BE2C (cell line): ENCODE data around the gene FRMD8.

ENCODE experiments used
- DNase-seq: peaks from one replicate; pipeline ENCODE4 v3.0.0-alpha.2; 2020
- H3K27me3 ChIP-seq: fragments of 250-450 bp; sonication (Bioruptor Pico); 2 replicates; pipeline ENCODE4 v1.5.1; 2020; ENCODE audit warnings: mild to moderate bottlenecking
- H3K36me3 ChIP-seq: fragments of 250-450 bp; sonication (Bioruptor Pico); 2 replicates; pipeline ENCODE4 v1.5.1; 2020; ENCODE audit warnings: mild to moderate bottlenecking
- H3K4me1 ChIP-seq: fragments of 250-450 bp; sonication (Bioruptor Pico); 2 replicates; pipeline ENCODE4 v1.5.1; 2020
- H3K4me3 ChIP-seq: 2 replicates; pipeline ENCODE4 v1.5.1; 2011; ENCODE audit warnings: low read depth, low read length
- H3K9me3 ChIP-seq: fragments of 250-450 bp; sonication (Bioruptor Pico); 2 replicates; pipeline ENCODE4 v1.5.1; 2020
- TF ChIP-seq, protein P1 (sequence below): IDR thresholded peaks from 2 replicates; pipeline ENCODE4 v1.5.1; 2012; ENCODE audit warnings: mild to moderate bottlenecking, low read depth, low read length

The FRMD8 gene

DNA sequence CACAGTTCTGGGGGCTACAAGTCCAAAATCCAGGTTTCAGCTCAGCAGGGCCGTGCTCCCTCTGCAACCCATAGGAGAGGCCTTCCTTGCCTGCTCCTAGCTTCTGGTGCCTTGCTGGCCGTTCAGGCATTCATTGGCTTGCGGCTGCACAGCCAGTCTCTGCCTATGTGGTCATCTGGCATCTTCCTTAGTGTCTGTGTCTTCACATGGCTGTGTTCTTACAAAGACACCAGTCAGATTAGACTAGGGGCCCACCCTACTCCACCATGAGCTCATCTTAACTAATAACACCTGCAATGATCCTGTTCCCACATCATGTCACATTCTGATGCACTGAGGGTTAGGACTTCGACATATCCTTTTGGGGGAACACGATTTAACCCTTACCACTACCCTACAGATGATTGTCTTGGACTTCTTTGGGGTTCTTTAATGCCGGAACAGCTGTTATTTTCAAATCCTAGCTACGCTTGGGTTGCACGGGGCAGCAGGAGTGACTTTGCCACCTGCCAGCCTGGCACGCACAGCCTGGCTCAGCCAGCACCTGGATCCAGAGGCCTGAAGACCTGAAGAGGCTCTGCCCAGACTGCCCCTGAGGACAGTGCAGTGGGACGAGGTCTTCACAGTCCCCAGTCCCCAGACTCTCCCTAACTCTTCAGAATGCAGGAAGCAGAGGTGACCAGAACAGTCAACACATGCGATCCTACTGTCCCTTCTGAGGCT is 28.5 kb downstream of the FRMD8 start:
- Histone ChIP-seq H3K9me3 (no peaks in the 10 kb centered on the region), H3K27me3 (no peaks in the 10 kb centered on the region), H3K36me3 (no peaks in the 10 kb centered on the region), H3K4me3 (no peak overlapping the region), H3K4me1 (peaks cover 14% of the 10 kb centered on the region)
- no peak for DNase-seq
- TF ChIP-seq, protein P1, sequence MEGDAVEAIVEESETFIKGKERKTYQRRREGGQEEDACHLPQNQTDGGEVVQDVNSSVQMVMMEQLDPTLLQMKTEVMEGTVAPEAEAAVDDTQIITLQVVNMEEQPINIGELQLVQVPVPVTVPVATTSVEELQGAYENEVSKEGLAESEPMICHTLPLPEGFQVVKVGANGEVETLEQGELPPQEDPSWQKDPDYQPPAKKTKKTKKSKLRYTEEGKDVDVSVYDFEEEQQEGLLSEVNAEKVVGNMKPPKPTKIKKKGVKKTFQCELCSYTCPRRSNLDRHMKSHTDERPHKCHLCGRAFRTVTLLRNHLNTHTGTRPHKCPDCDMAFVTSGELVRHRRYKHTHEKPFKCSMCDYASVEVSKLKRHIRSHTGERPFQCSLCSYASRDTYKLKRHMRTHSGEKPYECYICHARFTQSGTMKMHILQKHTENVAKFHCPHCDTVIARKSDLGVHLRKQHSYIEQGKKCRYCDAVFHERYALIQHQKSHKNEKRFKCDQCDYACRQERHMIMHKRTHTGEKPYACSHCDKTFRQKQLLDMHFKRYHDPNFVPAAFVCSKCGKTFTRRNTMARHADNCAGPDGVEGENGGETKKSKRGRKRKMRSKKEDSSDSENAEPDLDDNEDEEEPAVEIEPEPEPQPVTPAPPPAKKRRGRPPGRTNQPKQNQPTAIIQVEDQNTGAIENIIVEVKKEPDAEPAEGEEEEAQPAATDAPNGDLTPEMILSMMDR: no peak

DNA sequence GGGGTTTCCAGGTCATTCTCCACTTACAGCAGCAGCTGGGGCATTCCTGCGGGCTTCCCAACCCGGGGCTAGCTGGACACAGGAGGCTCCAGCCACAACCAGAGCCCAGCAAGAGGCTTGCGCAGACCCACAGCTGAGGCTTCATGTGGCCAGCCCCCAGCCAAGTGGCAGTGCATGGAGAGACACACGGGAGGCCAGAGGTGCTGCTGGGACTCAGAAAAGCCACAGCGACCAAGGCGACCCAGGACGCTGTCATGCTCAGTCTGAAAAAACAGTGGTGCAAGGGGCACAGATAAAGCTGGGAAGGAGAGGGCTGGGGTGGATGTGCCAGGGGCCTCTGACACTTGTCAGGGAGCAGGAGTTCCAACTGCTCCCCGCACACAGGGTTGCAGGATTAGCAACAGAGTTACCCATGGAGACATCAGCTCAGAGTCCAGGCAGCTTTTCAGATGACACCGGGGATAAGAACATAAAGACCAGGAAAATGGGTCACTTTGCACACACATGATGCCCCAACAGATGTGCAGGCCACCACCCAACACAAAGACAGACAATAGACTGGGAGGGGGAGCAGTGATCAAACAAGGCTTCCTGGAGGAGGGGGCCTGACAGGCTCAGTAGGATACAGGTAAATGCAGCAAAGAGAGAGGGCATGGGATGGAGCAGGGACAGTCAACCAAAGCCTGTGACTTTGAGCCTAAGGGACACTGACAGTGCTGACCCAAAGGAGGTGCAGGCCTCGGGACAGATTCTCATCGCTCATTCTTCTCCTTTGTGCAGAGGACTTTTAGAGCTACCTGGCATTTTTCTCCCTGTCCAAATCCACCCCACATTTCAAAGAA is 29.3 kb downstream of the FRMD8 start:
- no peaks in the 10 kb centered on the region for H3K9me3 ChIP-seq
- H3K4me1 ChIP-seq: peaks cover 18% of the 10 kb centered on the region
- peak overlapping the region; percentile 33 for H3K4me3 ChIP-seq
- no peaks in the 10 kb centered on the region for H3K27me3 ChIP-seq
- no peaks in the 10 kb centered on the region for H3K36me3 ChIP-seq
- DNase-seq: no peak
- TF ChIP-seq, protein P1: no peak

DNA sequence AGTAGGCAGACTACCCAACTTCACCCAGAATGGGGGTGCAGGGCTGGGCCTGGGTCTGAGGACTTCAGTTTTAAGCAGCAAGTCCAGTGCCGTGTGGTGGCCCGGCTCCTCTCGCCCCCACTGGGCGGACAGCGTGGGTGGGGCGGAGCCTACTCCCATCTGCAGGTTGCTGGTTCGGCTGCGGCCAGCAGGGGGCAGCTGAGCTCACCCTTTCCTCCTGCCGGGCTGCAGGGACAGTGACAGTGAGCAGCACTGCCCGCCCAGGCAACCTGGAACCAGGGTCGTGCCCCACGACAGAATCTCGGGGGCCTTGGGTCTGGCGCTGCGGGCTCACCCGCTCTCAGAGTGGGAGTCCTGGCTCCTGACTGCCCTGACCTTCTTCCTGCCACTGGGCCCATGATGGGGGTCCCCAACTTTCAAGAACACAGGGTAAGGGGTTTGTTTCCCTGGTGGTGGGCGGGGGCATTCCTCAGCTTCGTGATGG is 29.9 kb downstream of the FRMD8 start:
- H3K27me3 ChIP-seq: no peaks in the 10 kb centered on the region
- H3K4me1 ChIP-seq: peaks cover 22% of the 10 kb centered on the region
- no peaks in the 10 kb centered on the region for H3K36me3 ChIP-seq
- H3K9me3 ChIP-seq: no peaks in the 10 kb centered on the region
- H3K4me3 ChIP-seq: peak overlapping the region; percentile 33
- DNase-seq: peak; percentile 84
- TF ChIP-seq, protein P1: peak; percentile 74

DNA sequence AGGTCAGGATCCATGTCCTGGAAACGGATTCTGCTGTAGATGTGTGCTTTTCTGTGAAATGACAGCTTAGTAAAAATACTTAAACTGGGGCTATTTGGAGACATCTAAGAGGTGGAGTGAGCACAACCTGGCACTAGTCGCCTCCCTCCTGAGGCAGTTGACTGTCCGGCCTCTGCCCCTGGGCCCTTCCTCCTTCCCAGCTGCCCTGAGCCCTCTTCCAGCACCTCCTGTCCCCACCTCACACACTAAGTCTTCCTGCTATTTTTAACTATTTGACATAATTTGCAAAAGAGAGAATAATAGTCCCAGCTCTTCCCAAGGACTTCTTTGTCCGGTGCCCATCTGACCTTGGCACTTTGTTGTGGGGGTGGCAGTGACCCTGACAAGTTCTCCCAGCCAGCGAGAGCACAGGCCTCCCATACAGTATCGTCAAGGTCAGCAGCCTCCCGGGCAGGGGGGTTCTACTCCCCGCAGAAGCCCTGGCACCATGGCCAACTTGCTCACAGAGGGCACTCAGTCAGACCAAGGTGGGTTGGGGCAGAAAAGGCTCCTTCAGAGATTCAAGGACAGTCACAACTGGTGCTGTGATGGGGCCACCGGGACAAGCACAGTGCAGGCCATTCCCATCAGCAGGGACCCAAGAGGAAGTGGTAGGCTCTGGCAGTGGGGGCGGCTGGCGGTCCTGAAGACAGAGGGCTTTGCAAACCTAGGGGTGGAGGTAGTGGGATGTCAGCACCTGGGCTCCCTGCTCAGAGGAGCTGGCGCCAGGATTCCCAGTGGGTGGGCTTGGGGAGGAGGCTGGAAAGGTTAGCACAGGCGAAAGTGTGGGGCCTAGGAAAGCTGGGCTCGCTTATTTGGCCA is 30.6 kb downstream of the FRMD8 start:
- Histone ChIP-seq H3K27me3 (no peaks in the 10 kb centered on the region), H3K36me3 (no peaks in the 10 kb centered on the region), H3K9me3 (no peaks in the 10 kb centered on the region), H3K4me3 (no peak overlapping the region), H3K4me1 (peaks cover 24% of the 10 kb centered on the region)
- DNase-seq: no peak
- TF ChIP-seq, protein P1: no peak

DNA sequence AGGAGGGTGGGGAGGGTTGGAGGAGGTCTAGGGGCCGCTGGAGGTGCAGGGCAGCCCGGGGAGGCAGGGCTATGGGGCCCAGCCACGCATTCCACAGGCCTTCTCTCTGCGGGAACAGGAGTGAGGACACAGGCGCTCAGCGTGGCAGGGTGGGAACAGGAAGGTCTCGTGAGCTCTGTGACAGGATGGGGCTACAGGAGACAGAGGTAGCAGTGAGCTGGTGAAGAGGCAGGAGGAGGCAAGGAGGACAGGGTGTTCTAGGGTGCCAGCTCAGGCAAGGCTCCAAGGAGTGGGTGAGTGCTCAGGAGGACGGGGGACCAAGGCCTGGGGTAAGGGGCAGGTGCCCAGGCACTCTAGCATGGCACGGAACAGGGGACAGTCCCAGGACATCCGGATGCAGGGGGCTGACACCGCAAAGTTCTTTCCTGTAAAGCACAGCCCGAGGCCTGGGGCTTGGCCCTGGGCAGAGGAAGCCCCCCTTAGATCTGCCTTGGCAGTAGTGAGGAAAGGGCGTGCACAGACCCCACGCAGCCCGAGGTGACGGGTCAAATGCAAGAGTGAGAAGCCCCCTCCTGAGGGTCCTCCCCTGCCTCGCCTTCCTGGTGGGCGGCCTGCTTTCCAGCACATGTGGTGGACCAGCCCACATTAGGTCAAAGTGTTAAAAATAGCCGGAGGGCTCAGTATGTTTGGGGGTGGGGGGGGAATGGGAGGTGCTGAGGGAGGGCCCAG is 31.4 kb downstream of the FRMD8 start:
- peaks cover 2% of the 10 kb centered on the region for H3K27me3 ChIP-seq
- H3K4me1 ChIP-seq: peaks cover 24% of the 10 kb centered on the region
- no peak for DNase-seq
- TF ChIP-seq, protein P1: no peak
- no peaks in the 10 kb centered on the region for H3K9me3 ChIP-seq
- peaks cover 2% of the 10 kb centered on the region for H3K36me3 ChIP-seq
- H3K4me3 ChIP-seq: no peak overlapping the region
